Suprapubic skin (tissue), 4 donors: ENCODE measurements around the gene WNK1.

Experiments
- EP300 ChIP-seq: sonication (generic); formaldehyde crosslinking; IDR thresholded peaks from one replicate; pipeline ENCODE4 v1.6.1; 2017; ENCODE audit warnings: antibody characterized with exemption
- POLR2A ChIP-seq, 2 donors: fragments of 450-650 bp; IDR thresholded peaks; one replicate each; pipeline ENCODE4 v1.6.1; 2017; ENCODE audit warnings: antibody characterized with exemption in 2 of 2, mild to moderate bottlenecking in 2 of 2, moderate library complexity in 2 of 2
- POLR2AphosphoS5 ChIP-seq, 3 donors: sonication (generic); formaldehyde crosslinking; IDR thresholded peaks; one replicate each; pipeline ENCODE4 v1.6.1; 2017; ENCODE audit warnings: antibody characterized with exemption in 3 of 3
- TF ChIP-seq, protein P1 (sequence below), 2 donors: fragments of 200-600 bp in 1 of 2; fragments of 450-650 bp in 1 of 2; sonication (generic) in 1 of 2; IDR thresholded peaks; one replicate each; pipeline ENCODE4 v1.5.1; 2016 to 2019; ENCODE audit warnings: antibody characterized with exemption in 2 of 2, mild to moderate bottlenecking in 1 of 2, moderate library complexity in 1 of 2

DNA sequence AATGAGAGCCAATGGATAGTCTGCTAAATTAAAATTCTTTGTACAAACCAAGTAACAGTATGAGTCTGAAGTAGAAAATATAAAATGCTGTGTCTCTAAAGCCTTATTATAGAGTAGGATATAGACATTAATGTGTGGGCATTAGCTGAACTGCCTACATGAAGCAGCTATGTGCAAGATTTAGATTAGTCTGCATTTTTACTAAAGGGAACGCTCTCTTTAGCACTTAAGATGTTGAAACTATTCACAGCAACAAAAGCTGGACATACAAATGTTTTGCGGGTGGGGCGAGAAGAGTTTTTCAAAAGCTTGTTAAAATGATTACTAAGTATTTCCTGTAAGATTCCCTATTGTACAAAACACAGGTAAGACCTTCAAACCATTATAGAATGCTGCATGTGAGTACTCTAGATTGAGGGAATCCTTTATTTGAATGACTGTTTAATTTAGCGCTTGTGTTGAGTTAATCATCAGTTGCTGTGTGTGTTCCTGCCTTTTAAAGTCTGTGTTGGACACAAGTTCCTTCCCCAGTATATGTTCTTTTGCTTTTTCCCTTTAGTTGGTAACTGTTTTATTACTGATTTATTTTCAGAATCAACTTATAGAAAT, 110.0 kb downstream of the WNK1 start:
- no peak for TF ChIP-seq POLR2A (IDR thresholded peaks at IDR 0.05)
- TF ChIP-seq, protein P1, sequence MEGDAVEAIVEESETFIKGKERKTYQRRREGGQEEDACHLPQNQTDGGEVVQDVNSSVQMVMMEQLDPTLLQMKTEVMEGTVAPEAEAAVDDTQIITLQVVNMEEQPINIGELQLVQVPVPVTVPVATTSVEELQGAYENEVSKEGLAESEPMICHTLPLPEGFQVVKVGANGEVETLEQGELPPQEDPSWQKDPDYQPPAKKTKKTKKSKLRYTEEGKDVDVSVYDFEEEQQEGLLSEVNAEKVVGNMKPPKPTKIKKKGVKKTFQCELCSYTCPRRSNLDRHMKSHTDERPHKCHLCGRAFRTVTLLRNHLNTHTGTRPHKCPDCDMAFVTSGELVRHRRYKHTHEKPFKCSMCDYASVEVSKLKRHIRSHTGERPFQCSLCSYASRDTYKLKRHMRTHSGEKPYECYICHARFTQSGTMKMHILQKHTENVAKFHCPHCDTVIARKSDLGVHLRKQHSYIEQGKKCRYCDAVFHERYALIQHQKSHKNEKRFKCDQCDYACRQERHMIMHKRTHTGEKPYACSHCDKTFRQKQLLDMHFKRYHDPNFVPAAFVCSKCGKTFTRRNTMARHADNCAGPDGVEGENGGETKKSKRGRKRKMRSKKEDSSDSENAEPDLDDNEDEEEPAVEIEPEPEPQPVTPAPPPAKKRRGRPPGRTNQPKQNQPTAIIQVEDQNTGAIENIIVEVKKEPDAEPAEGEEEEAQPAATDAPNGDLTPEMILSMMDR (IDR thresholded peaks at IDR 0.05), result no peak
- TF ChIP-seq POLR2AphosphoS5 (IDR thresholded peaks at IDR 0.05), result no peak
- no peak for TF ChIP-seq EP300
